CD4-positive, alpha-beta T cell treated with Interleukin-15 for 1 hour (primary cell): ENCODE measurements around the gene SOX11.
"Not testable (repeated sequence)": the region's sequence is repeated elsewhere in the genome, so short reads cannot be mapped to it uniquely, and the experiment has no call there.

Experiments used
- DNase-seq: peaks from one replicate; pipeline ENCODE4 v3.0.0-alpha.2; 2020

SOX11 gene

GRCh38 chr2:5691985-5692529 is at the start of gene SOX11:
Gene SOX11, plus strand, starts transcription at chr2:5692384. Its CDS starts 338 bp downstream, at chr2:5692722.
- DNase-seq: no peak

DNA sequence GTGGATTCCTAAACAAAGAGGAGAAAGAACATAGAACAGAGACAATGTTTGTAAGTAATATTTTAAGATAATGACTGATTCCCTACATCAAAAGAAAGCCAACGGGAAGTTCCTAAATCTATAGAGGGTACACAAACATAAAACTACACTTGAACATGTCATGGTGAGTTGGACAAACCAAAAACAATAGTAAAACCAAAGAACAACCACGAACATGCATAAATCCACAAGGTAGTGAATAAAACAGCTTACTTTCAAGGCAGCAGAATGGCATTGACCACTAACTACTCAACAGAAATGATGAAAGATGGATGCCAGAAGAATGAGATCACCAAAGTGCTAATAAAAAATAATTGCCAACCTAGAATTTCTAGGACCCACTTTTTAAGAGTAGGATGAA is 39.5 kb upstream of the SOX11 start:
- DNase-seq: not testable (repeated sequence)

DNA sequence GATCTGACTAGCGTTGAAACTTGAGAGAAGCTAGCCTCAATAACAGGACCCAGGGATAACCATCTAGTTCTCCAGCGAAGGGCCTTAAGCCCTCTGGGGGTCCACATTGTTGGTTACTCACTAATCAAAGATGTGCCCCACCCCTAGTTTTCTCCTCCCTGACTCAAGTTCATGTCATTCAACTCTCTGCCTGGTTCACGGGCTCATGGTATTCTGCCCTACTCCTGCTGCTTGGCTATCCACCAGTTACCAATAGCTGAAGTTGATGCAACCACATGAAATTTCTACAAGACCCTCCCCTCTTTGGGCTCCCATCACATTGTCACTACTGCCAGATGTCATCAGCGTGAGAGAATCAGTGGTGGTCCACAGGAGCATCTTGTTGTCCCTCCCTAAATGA is 38.4 kb upstream of the SOX11 start:
- DNase-seq: not testable (repeated sequence)

DNA sequence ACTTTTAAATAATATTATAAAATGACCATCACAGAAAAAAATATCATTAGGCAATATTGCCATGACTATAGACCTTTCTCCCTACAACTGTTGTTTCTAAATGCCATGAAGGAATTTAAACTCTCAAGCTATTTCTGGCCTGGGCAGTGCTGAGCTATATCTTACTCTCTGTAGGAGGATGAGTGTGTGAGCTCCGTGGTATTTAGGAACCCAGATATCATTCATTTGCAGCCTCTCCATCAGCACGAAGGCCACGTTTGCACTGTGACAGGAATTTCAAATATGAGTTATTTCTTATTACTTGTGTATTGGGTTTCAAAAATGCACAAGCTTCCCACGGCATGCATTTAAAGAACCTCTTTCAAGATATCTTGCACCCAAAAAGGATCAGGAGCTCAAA is 35.0 kb upstream of the SOX11 start:
- DNase-seq: no peak

- DNase-seq: no peak
Measured at GRCh38 chr2:5660591-5660990, 31.6 kb upstream of the SOX11 start.

GRCh38 chr2:5661362-5661761 is 30.8 kb upstream of the SOX11 start:
- DNase-seq: no peak

- DNase-seq: no peak
Measured at GRCh38 chr2:5664278-5664681, 27.9 kb upstream of the SOX11 start.

DNA sequence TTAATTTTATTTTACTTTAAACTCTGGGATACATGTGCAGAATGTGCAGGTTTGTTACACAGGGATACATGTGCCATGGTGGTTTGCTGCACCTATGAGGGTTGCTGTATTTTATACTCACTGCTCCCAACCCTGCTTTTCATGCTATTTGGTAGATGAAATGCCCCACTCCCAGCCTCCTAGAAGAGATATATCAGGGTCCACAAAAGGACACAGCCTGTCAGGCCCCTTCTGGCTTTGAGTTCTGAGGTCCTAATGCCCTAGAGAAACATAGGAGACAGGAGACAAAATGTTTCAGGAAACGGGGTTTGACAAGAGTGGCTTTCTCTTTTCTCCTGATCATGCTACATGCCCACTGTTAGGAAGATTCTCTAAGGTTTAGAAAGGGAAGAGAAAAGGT is 27.1 kb upstream of the SOX11 start:
- DNase-seq: no peak

GRCh38 chr2:5666798-5667197 is 25.4 kb upstream of the SOX11 start:
- no peak for DNase-seq

DNA sequence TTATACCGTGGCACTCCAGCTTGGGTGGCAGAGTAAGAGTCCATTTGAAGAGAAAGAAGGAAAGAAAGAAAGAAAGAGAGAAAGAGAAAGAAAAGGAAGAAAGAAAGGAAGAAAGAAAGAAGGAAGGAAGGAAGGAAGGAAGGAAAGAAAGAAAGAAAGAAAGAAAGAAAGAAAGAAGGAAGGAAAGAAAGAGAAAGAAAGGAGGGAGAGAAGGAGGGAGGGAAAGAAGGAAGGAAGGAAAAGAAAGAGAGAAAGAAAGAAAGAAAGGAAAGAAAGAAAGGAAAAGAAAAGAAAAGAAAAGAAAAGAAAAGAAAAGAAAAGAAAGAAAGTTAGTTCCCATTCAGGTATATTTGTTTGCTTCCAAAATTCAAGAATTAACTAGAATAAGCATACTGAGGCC is 24.5 kb upstream of the SOX11 start:
- not testable (repeated sequence) for DNase-seq

GRCh38 chr2:5668682-5669250 is 23.4 kb upstream of the SOX11 start:
- no peak for DNase-seq

GRCh38 chr2:5672749-5673144 is 19.4 kb upstream of the SOX11 start:
- DNase-seq: no peak

- no peak for DNase-seq
Measured at GRCh38 chr2:5673145-5674025, 18.8 kb upstream of the SOX11 start.

DNA sequence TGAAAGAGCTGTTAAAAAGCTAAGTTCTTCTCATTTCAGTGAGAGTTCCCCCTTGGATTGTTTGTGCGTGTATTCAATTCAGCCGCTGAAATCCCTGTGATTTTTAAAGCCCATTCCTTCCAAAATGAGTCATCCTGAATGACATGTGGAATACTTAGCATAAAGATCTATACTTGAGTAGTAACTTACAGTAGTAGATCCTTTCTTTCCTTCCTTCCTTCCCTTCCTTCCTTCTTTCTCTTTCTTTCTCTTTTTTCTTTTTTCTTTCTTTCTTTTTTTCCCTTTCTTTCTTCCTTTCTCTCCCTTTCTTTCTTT is 18.2 kb upstream of the SOX11 start:
- no peak for DNase-seq

- no peak for DNase-seq
Measured at GRCh38 chr2:5677133-5677532, 15.1 kb upstream of the SOX11 start.

DNA sequence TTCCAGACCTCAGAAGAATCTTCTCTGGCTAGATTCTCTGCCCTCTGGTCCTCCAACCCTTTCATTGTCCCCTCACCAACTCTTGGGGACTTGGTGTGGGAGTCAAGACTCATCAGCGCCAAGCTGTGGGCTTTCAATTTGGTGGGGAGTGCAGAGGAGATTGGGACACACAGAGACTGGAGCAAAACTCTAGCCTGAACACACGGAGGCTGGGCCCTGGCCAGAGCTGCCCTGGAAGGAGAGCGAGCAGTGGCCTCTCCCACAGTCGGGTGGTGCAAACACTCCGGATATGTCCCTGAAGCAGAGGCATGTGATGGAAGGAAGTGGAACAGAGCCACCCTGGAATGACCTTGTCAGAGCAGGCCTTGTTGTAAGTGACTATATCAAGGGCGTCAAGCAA is 8.7 kb upstream of the SOX11 start:
- DNase-seq: no peak

GRCh38 chr2:5685225-5685624 is 7.0 kb upstream of the SOX11 start:
- no peak for DNase-seq

GRCh38 chr2:5686068-5686467 is 6.1 kb upstream of the SOX11 start:
- no peak for DNase-seq

GRCh38 chr2:5686536-5686935 is 5.6 kb upstream of the SOX11 start:
- no peak for DNase-seq

DNA sequence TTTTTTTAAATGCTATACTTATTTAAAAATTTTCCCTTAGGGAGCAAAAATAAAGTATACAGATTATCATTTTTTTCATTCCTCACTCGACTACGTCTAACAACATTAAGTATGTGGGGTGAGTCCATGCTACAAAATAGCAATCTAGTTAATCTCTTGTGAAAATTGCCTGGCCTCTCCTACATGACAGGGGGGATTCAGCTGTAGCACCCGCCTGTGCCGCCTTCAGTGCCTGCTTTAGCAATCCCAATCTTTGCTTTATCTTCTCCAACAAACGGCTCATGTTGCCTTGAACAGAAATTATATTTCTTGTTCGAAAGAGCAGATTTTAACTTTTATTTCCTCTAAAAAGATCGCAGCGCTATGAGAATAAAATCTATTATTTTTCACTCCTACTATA is 2.4 kb upstream of the SOX11 start:
- DNase-seq: no peak

- DNase-seq: no peak
Measured at GRCh38 chr2:5690286-5690685, 1.9 kb upstream of the SOX11 start.

GRCh38 chr2:5690718-5691220 is 1.4 kb upstream of the SOX11 start:
- DNase-seq: no peak

- DNase-seq: no peak
Measured at GRCh38 chr2:5691221-5691984, 781 bp upstream of the SOX11 start.
